ENCODE results near the gene KCND1.

KCND1 gene

GRCh38 chrX:48974574-48974973 lies 2.9 kb upstream of the KCND1 start:
- DNase-seq (ENCODE audit: low read depth), result no peak

- no peak for DNase-seq (ENCODE audit: low read depth)
These were observed 2.4 kb upstream of the KCND1 start for GRCh38 chrX:48974033-48974432.

GRCh38 chrX:48972220-48973164 lies 848 bp upstream of the KCND1 start:
- no peak for DNase-seq (ENCODE audit: low read depth)

GRCh38 chrX:48969471-48969870 lies 2.2 kb downstream of the KCND1 start:
- DNase-seq (ENCODE audit: low read depth), result no peak

- DNase-seq (ENCODE audit: low read depth), result no peak
These were observed 3.3 kb downstream of the KCND1 start for GRCh38 chrX:48968377-48968776.

GRCh38 chrX:48966796-48967579 lies 4.7 kb downstream of the KCND1 start:
- no peak for DNase-seq (ENCODE audit: low read depth)

GRCh38 chrX:48965959-48966358 lies 5.7 kb downstream of the KCND1 start:
- no peak for DNase-seq (ENCODE audit: low read depth)

GRCh38 chrX:48961585-48962091 lies 10.0 kb downstream of the KCND1 start:
- no peak for DNase-seq (ENCODE audit: low read depth)

- no peak for DNase-seq (ENCODE audit: low read depth)
These were observed 11.4 kb downstream of the KCND1 start for GRCh38 chrX:48960291-48960690.

GRCh38 chrX:48958635-48959094 lies 13.0 kb downstream of the KCND1 start:
- no peak for DNase-seq (ENCODE audit: low read depth)

- DNase-seq (ENCODE audit: low read depth), result peak; percentile 81
These were observed 13.6 kb downstream of the KCND1 start for GRCh38 chrX:48957827-48958634.

- peak; percentile 45 for DNase-seq (ENCODE audit: low read depth)
These were observed 14.2 kb downstream of the KCND1 start, which contains the start of gene OTUD5 for GRCh38 chrX:48957477-48957826. Gene OTUD5, minus strand, starts transcription at chrX:48957607. Its CDS starts 37 bp downstream, at chrX:48957570.

GRCh38 chrX:48956728-48957414 lies 14.8 kb downstream of the KCND1 start:
- DNase-seq (ENCODE audit: low read depth), result no peak

GRCh38 chrX:48948589-48948988 lies 23.1 kb downstream of the KCND1 start:
- no peak for DNase-seq (ENCODE audit: low read depth)

- DNase-seq (ENCODE audit: low read depth), result no peak
These were observed 25.9 kb downstream of the KCND1 start for GRCh38 chrX:48945517-48946348.

- no peak for DNase-seq (ENCODE audit: low read depth)
These were observed 28.7 kb downstream of the KCND1 start for GRCh38 chrX:48942895-48943294.

- no peak for DNase-seq (ENCODE audit: low read depth)
These were observed 31.2 kb downstream of the KCND1 start for GRCh38 chrX:48940404-48940955.

GRCh38 chrX:48939524-48940228 lies 32.0 kb downstream of the KCND1 start:
- DNase-seq (ENCODE audit: low read depth), result no peak

GRCh38 chrX:48938721-48939425 lies 32.8 kb downstream of the KCND1 start:
- DNase-seq (ENCODE audit: low read depth), result peak; percentile 34
